Lung (tissue), 12 donors: ENCODE measurements around the gene XNDC1N. TPM values are rescaled to one million over a fixed set of nuclear protein-coding genes. Genes with fewer than 3 reads are reported as not detected.
"Not testable (repeated sequence)": the region's sequence is repeated elsewhere in the genome, so short reads cannot be mapped to it uniquely, and the experiment has no call there.

Experiments
- ATAC-seq: fragments of 200-7000 bp; cut with Tn5 transposase; one replicate; pipeline ENCODE4 v1.9.1; 2020; ENCODE audit warnings: moderate number of reproducible peaks; ENCODE audit not compliant: insufficient read depth, low FRiP score
- DNase-seq, 3 donors: peaks; one replicate each; pipeline ENCODE4 v3.0.0-alpha.2; 2013 to 2017
- H3K27ac ChIP-seq, 2 donors: one replicate each; pipeline ENCODE4 v1.5.1; 2013; ENCODE audit warnings: mild to moderate bottlenecking in 2 of 2, moderate library complexity in 2 of 2, control low read depth in 1 of 2, inconsistent platforms in 1 of 2, low read depth in 1 of 2, low read length in 1 of 2
- H3K27me3 ChIP-seq, 3 donors: one replicate each; pipeline ENCODE4 v1.5.1; 2013; ENCODE audit warnings: low read length in 2 of 3; ENCODE audit not compliant: control insufficient read depth in 3 of 3, insufficient read depth in 3 of 3
- H3K36me3 ChIP-seq, 4 donors: one replicate each; pipeline ENCODE4 v1.5.1; 2013; ENCODE audit warnings: low read length in 4 of 4, mild to moderate bottlenecking in 1 of 4, moderate library complexity in 1 of 4; ENCODE audit not compliant: control insufficient read depth in 4 of 4, insufficient read depth in 4 of 4
- H3K4me1 ChIP-seq, 5 donors: one replicate each; pipeline ENCODE4 v1.5.1; 2013; ENCODE audit warnings: low read length in 5 of 5, mild to moderate bottlenecking in 2 of 5, moderate library complexity in 1 of 5; ENCODE audit not compliant: control insufficient read depth in 5 of 5, insufficient read depth in 5 of 5
- H3K4me3 ChIP-seq: one replicate; pipeline ENCODE4 v1.5.1; 2013; ENCODE audit warnings: mild to moderate bottlenecking, control low read depth, moderate library complexity
- H3K9ac ChIP-seq, 2 donors: one replicate each; pipeline ENCODE4 v1.5.1; 2013; ENCODE audit warnings: low read length in 2 of 2, control low read depth in 1 of 2; ENCODE audit not compliant: insufficient read depth in 1 of 2
- H3K9me3 ChIP-seq, 4 donors: one replicate each; pipeline ENCODE4 v1.5.1; 2013; ENCODE audit warnings: low read length in 3 of 4, mild to moderate bottlenecking in 1 of 4, moderate library complexity in 1 of 4; ENCODE audit not compliant: control insufficient read depth in 4 of 4, insufficient read depth in 3 of 4
- CTCF ChIP-seq: IDR thresholded peaks from 2 replicates; pipeline ENCODE4 v1.5.1; 2012; ENCODE audit warnings: mild to moderate bottlenecking; ENCODE audit errors: control extremely low read depth, extremely low read depth
- WGBS, 2 donors: extraction: QIAGEN DNeasy Blood & Tissue Kit; methylation state at CpG; one replicate each; pipeline ENCODE4 v1.1.7; 2013; 5-methylcytosine and 5-hydroxymethylcytosine counted together
- polyA plus RNA-seq, 2 donors: library from polyadenylated mRNA; stranded (reverse); fragments of 200-250 nt; gene quantifications; one replicate each; pipeline ENCODE4 v1.2.1, GENCODE V29; 2013
- total RNA-seq, 2 donors: library from RNA; depleted of rRNA in 1 of 2; stranded (reverse); fragments of >200 nt in 1 of 2; gene quantifications; one replicate each; pipeline ENCODE4 v1.2.1, GENCODE V29; 2014 to 2021
- donor health status: control.
- donor health status: control.
- donor health status: Bipolar disorder and iron deficiency.
- donor health status: healthy.
- donor health status: DM: yes; HTN: yes; CAD: no.

The XNDC1N gene
- total and polyA plus RNA-seq, 4 donors = 2.0 to 20.4 (median 4.6) TPM

DNA sequence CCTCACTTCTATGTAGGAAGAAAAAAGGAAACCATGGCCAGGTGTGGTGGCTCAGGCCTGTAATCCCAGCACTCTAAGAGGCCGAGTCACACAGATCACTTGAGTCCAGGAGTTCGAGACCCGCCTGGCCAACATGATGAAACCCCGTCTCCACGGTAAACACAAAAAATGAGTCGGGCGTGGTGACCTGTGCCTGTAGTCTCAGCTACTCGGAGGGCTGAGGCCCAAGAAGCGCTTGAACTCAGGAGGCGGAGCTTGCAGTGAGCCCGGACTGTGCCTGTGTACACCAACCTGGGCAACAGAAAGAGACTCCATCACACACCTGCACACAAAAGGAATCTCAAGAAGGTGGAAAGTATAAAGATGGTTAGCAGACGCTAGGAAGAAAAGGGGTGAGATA lies 32.4 kb downstream of the XNDC1N start:
- Histone ChIP-seq H3K9ac (no peak overlapping the region), H3K4me1 (peaks cover 0 to 2% (median 0%) of the 10 kb centered on the region in 5 donors), H3K27me3 (no peaks in the 10 kb centered on the region), H3K4me3 (no peak overlapping the region), H3K27ac (no peak overlapping the region), H3K9me3 (peaks cover 0 to 3% (median 0%) of the 10 kb centered on the region in 4 donors), H3K36me3 (peaks cover 0 to 2% (median 0%) of the 10 kb centered on the region in 4 donors)
- DNase-seq = no peak
- ATAC-seq = no peak
- 78 to 87% methylated on average over 12 of the region's 12 CpGs for WGBS, 2 donors
- no peak for TF ChIP-seq CTCF

- not testable (repeated sequence) for H3K9ac ChIP-seq, H3K9me3 ChIP-seq, DNase-seq, H3K27me3 ChIP-seq, H3K4me3 ChIP-seq, H3K4me1 ChIP-seq, ATAC-seq, H3K36me3 ChIP-seq, H3K27ac ChIP-seq
- WGBS, 2 donors = 91 to 95% methylated on average over 14 of the region's 14 CpGs
These were observed 39.1 kb downstream of the XNDC1N start for GRCh38 chr11:71889181-71889872.

DNA sequence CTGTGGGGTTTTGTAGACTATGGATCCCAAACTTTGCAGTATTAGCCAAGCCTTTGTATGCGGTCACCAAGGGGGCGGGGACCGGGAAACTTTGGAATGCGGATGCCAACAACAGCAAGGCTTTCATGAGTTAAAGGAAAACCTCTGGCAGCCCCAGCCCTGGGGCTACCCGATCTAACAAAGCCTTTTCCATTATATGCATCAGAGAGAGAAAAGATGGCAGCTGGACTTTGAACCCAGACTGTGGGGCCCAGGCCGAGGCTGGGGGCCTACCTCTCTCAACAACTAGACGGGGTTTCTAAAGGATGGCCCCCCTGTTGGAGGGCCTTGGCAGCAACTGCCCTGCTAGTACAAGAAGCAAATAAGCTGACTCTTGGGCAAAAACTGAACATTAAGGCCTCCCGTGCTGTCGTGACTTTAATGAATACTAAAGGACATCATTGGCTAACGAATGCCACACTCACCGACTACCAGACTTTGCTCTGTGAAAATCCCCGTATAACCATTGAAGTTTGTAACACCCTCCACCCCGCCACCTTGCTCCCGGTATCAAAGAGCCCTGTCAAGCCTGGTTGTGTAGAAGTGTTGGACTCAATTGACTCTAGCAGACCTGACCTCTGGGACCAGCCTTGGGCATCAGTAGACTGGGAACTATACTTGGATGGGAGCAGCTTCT lies 39.9 kb downstream of the XNDC1N start:
- ATAC-seq, H3K9ac ChIP-seq, H3K27ac ChIP-seq, H3K4me3 ChIP-seq, H3K9me3 ChIP-seq, H3K27me3 ChIP-seq, DNase-seq, H3K4me1 ChIP-seq, H3K36me3 ChIP-seq: not testable (repeated sequence)
- WGBS, 2 donors = 93 to 97% methylated on average over 14 of the region's 14 CpGs

DNA sequence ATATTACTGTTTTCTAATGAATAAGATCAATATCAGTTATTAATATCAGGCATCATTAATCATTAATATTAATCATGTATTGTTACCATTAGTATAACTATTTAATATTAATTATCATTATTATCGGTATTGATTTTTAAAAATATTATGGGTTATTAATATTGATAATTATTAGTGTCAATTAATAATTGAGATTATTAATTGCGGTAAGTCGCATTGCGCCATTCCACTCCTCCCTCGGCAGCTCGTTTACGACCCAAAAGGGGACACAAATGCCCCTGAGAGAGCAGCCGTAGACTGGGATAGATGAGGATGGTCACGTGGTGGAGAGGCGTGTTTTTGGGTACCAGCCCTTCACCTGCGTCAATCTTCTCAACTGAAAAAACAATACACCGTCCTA lies 42.6 kb downstream of the XNDC1N start:
- not testable (repeated sequence) for H3K4me3 ChIP-seq, H3K27me3 ChIP-seq, H3K27ac ChIP-seq, DNase-seq, H3K4me1 ChIP-seq, H3K9ac ChIP-seq, ATAC-seq, H3K9me3 ChIP-seq, H3K36me3 ChIP-seq
- WGBS, 2 donors = 97% methylated on average over 12 of the region's 12 CpGs

Other genes with a start within 250 kb of the XNDC1N start
- gene DEFB108B, start 95.4 kb downstream of the XNDC1N start, total RNA-seq = not detected
- not detected for gene DEFB108B, start 95.4 kb downstream of the XNDC1N start, polyA plus RNA-seq
- gene DEFB131B, start 50.1 kb downstream of the XNDC1N start, total RNA-seq = not detected
- gene DEFB131B, start 50.1 kb downstream of the XNDC1N start, polyA plus RNA-seq = not detected
- 10 to 100 TPM; 26.7 to 28.5 TPM for gene RNF121, start 452 bp upstream of the XNDC1N start, total RNA-seq
- gene RNF121, start 452 bp upstream of the XNDC1N start, polyA plus RNA-seq = 10 to 100 TPM; 14.0 to 30.2 TPM
- 10 to 100 TPM in 1 of 2 donors, 1 to 10 TPM in 1; 8.6 to 24.8 TPM for gene IL18BP, start 70.3 kb upstream of the XNDC1N start, total RNA-seq
- 10 to 100 TPM; 15.4 to 38.6 TPM for gene IL18BP, start 70.3 kb upstream of the XNDC1N start, polyA plus RNA-seq
- 100 to 1,000 TPM; 161 to 277 TPM for gene NUMA1, start 151.9 kb upstream of the XNDC1N start, total RNA-seq
- 100 to 1,000 TPM in 1 of 2 donors, 10 to 100 TPM in 1; 79.9 to 166 TPM for gene NUMA1, start 151.9 kb upstream of the XNDC1N start, polyA plus RNA-seq
- 10 to 100 TPM; 28.7 to 29.6 TPM for gene LRRC51, start 152.3 kb upstream of the XNDC1N start, total RNA-seq
- gene LRRC51, start 152.3 kb upstream of the XNDC1N start, polyA plus RNA-seq = 10 to 100 TPM; 10.4 to 10.9 TPM
- 100 to 1,000 TPM in 1 of 2 donors, 10 to 100 TPM in 1; 51.2 to 117 TPM for gene LAMTOR1, start 174.7 kb upstream of the XNDC1N start, total RNA-seq
- 100 to 1,000 TPM; 104 to 231 TPM for gene LAMTOR1, start 174.7 kb upstream of the XNDC1N start, polyA plus RNA-seq
- gene TOMT, start 177.3 kb upstream of the XNDC1N start, total RNA-seq = not detected
- not detected for gene TOMT, start 177.3 kb upstream of the XNDC1N start, polyA plus RNA-seq
- gene ANAPC15, start 184.1 kb upstream of the XNDC1N start, total RNA-seq = 10 to 100 TPM; 11.3 to 45.4 TPM
- 10 to 100 TPM; 50.4 to 72.0 TPM for gene ANAPC15, start 184.1 kb upstream of the XNDC1N start, polyA plus RNA-seq
- 1 to 10 TPM; 5.1 to 6.5 TPM for gene FOLR3, start 207.1 kb upstream of the XNDC1N start, total RNA-seq
- gene FOLR3, start 207.1 kb upstream of the XNDC1N start, polyA plus RNA-seq = 10 to 100 TPM in 1 of 2 donors, 1 to 10 TPM in 1; 1.1 to 14.0 TPM